Mammary epithelial cell (primary cell): ENCODE data around the gene TAF12.

ENCODE experiments used
- CTCF ChIP-seq, 2 donors: IDR thresholded peaks in 1 of 2; conservative IDR thresholded peaks in 1 of 2; 2 replicates each; pipeline ENCODE4 v1.5.1; 2011 to 2012; ENCODE audit warnings: inconsistent platforms in 2 of 2, low read length in 2 of 2, mild to moderate bottlenecking in 2 of 2, control low read depth in 1 of 2, low read depth in 1 of 2; ENCODE audit not compliant: insufficient read depth in 1 of 2; ENCODE audit errors: extremely low read depth in 1 of 2
- EZH2 ChIP-seq: IDR thresholded peaks from 2 replicates; pipeline ENCODE4 v1.6.1; 2012; ENCODE audit warnings: low read length, inconsistent platforms, borderline replicate concordance

- no peak for TF ChIP-seq CTCF (conservative IDR thresholded peaks at IDR 0.05 in 1 of 2, IDR thresholded peaks at IDR 0.05 in 1 of 2; ENCODE audit: extremely low read depth in 1 of 2, insufficient read depth in 1 of 2, low read depth in 1 of 2, low read length in 2 of 2)
- TF ChIP-seq EZH2, result no peak
Measured at GRCh38 chr1:28579401-28579800, 63.5 kb downstream of the TAF12 start.
